ENCODE data around the gene MAPK11. TPM values are rescaled to one million over a fixed set of nuclear protein-coding genes. Genes with fewer than 3 reads are reported as not detected.

MAPK11 gene
- total RNA-seq, 1 experiment from 2014 or later, result 5.5 TPM

DNA sequence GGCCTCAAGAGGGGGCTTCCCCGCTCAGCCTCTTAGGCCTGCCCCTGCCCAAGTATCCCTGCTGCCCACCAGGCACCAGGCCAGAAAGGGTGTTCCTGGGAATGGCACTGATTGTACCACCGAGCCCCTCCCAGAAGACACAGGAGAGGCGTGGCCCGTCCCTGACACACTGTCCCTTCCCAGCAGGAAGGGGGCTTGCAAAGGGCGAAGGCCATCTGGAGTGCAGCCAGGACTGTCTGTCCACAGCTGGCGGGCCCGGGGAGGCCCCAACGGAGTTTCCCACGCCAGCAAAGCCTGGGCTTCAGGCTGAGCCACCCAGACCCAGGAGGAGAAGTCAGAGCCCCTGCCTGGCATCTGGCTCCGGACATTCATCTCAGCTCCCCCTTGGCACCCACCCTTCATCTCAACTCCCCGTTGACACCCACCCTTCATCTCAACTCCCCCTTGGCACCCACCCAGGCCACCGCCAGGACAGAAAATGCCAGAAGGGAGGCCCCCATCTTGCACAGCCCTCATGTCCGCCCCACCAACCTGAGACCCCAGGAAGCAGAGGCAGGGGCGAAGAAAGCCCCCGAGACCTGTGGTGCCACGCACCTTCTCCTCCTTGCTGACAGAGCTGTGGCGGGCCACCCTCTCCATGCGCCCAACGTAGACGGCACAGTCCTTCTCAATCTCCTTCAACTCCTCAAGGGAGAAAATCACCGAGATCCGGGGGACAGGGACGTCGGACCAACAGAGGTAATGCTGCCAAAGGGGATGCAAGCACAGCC, 44.8 kb downstream of the MAPK11 start:
- H2AFZ ChIP-seq, result no peak overlapping the region
- peaks cover 22% of the 10 kb centered on the region for H3K36me3 ChIP-seq (ENCODE audit: low read depth)
- no peaks in the 10 kb centered on the region for H3K9me2 ChIP-seq (ENCODE audit: insufficient read depth)
- H3K4me3 ChIP-seq, result no peak overlapping the region
- no peaks in the 10 kb centered on the region for H3K79me2 ChIP-seq (ENCODE audit: low read depth)
- ChIA-PET POLR2A (ENCODE audit: unreplicated experiment) (no interaction called here), CTCF (no interaction called here)
- no peaks in the 10 kb centered on the region for H3K9me3 ChIP-seq (ENCODE audit: insufficient read depth, low read depth)
- H3K4me1 ChIP-seq (replicated peaks; ENCODE audit: insufficient read depth), result no peaks in the 10 kb centered on the region
- no peaks in the 10 kb centered on the region for H3K27me3 ChIP-seq (ENCODE audit: insufficient read depth, low read depth)
- peaks cover 3% of the 10 kb centered on the region; the same call in 1 of the 2 replicates for H3F3A ChIP-seq (ENCODE audit: insufficient read depth, low read depth)
- TF ChIP-seq, protein P1, sequence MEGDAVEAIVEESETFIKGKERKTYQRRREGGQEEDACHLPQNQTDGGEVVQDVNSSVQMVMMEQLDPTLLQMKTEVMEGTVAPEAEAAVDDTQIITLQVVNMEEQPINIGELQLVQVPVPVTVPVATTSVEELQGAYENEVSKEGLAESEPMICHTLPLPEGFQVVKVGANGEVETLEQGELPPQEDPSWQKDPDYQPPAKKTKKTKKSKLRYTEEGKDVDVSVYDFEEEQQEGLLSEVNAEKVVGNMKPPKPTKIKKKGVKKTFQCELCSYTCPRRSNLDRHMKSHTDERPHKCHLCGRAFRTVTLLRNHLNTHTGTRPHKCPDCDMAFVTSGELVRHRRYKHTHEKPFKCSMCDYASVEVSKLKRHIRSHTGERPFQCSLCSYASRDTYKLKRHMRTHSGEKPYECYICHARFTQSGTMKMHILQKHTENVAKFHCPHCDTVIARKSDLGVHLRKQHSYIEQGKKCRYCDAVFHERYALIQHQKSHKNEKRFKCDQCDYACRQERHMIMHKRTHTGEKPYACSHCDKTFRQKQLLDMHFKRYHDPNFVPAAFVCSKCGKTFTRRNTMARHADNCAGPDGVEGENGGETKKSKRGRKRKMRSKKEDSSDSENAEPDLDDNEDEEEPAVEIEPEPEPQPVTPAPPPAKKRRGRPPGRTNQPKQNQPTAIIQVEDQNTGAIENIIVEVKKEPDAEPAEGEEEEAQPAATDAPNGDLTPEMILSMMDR (conservative IDR thresholded peaks at IDR 0.05), result no peak
- TF ChIP-seq EZH2 (IDR thresholded peaks at IDR 0.05; ENCODE audit: low read depth), result no peak
- no peak for DNase-seq
- no TSS peak for BruUV-seq (replicated peaks)
- H4K20me1 ChIP-seq (ENCODE audit: insufficient read depth), result peaks cover 45% of the 10 kb centered on the region
- intact Hi-C loops (cut with micrococcal nuclease; ENCODE audit: unreplicated experiment), result no loop called here
- H3K4me2 ChIP-seq, result no peak overlapping the region
- no peak overlapping the region for H3K27ac ChIP-seq

DNA sequence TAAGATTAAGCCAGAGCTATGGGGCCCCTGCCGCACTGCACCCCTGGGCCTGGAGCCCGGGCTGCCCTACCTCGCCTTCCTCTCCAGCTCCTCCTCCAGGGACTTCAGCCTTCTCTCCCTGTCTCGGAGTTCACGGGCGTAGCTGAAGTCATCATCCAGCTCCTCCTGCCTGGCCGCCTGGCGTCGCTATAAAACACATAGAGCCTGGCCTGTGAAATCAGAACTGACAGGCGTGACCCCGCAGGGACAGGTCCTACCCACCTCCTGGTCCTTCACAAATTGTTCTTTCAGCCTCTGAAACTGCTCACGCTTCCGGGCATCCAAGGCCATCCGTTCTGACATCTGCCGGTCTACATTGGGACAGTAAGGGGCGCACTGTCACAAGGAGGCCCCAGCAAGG, 46.1 kb downstream of the MAPK11 start:
- TF ChIP-seq, protein P1 (conservative IDR thresholded peaks at IDR 0.05), result no peak
- no peak for TF ChIP-seq EZH2 (IDR thresholded peaks at IDR 0.05; ENCODE audit: low read depth)
- H4K20me1 ChIP-seq (ENCODE audit: insufficient read depth), result peaks cover 45% of the 10 kb centered on the region
- no TSS peak for BruUV-seq (replicated peaks)
- ChIA-PET POLR2A (ENCODE audit: unreplicated experiment) (no interaction called here), CTCF (no interaction called here)
- no peaks in the 10 kb centered on the region for H3K27me3 ChIP-seq (ENCODE audit: insufficient read depth, low read depth)
- H3K4me3 ChIP-seq, result no peak overlapping the region
- no peaks in the 10 kb centered on the region for H3K9me3 ChIP-seq (ENCODE audit: insufficient read depth, low read depth)
- H3K79me2 ChIP-seq (ENCODE audit: low read depth), result no peaks in the 10 kb centered on the region
- intact Hi-C loops (cut with micrococcal nuclease; ENCODE audit: unreplicated experiment), result no loop called here
- no peak overlapping the region for H3K4me2 ChIP-seq
- no peak for DNase-seq
- peaks cover 22% of the 10 kb centered on the region for H3K36me3 ChIP-seq (ENCODE audit: low read depth)
- H2AFZ ChIP-seq, result no peak overlapping the region
- H3K27ac ChIP-seq, result no peak overlapping the region
- H3F3A ChIP-seq (ENCODE audit: insufficient read depth, low read depth), result peaks cover 3% of the 10 kb centered on the region; the same call in 1 of the 2 replicates
- H3K9me2 ChIP-seq (ENCODE audit: insufficient read depth), result no peaks in the 10 kb centered on the region
- no peaks in the 10 kb centered on the region for H3K4me1 ChIP-seq (replicated peaks; ENCODE audit: insufficient read depth)

DNA sequence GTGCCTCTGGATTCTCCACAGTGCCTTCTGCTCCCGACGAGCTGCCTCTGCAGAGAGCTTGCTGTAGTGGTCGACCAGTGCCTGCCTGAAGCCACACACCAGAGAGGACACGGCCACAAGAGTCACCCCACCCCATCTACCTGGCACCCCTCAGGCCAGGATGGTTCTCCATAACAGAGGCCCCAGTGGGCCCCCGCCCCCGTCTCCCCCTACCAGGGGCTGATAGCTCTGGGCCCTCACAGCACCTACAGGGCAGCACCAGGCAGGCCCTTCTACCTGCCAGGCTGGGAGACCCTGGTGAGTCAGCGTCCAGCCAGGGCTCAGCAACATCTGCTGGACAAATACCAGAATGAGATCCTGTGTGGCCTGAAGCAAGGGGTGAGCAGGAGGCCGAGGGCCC, 47.7 kb downstream of the MAPK11 start:
- H3K36me3 ChIP-seq (ENCODE audit: low read depth), result peaks cover 31% of the 10 kb centered on the region
- TF ChIP-seq, protein P1 (conservative IDR thresholded peaks at IDR 0.05), result no peak
- H2AFZ ChIP-seq, result no peak overlapping the region
- CTCF ChIA-PET, result no interaction called here
- POLR2A ChIA-PET (ENCODE audit: unreplicated experiment), result no interaction called here
- no peak overlapping the region for H3K4me2 ChIP-seq
- peaks cover 15% of the 10 kb centered on the region; the same call in 1 of the 2 replicates for H3F3A ChIP-seq (ENCODE audit: insufficient read depth, low read depth)
- no peaks in the 10 kb centered on the region for H3K79me2 ChIP-seq (ENCODE audit: low read depth)
- DNase-seq, result no peak
- H3K4me3 ChIP-seq, result no peak overlapping the region
- intact Hi-C loops (cut with micrococcal nuclease; ENCODE audit: unreplicated experiment), result no loop called here
- no peak overlapping the region for H3K27ac ChIP-seq
- H3K27me3 ChIP-seq (ENCODE audit: insufficient read depth, low read depth), result no peaks in the 10 kb centered on the region
- no peaks in the 10 kb centered on the region for H3K9me2 ChIP-seq (ENCODE audit: insufficient read depth)
- H4K20me1 ChIP-seq (ENCODE audit: insufficient read depth), result peaks cover 56% of the 10 kb centered on the region
- no TSS peak for BruUV-seq (replicated peaks)
- H3K4me1 ChIP-seq (replicated peaks; ENCODE audit: insufficient read depth), result no peaks in the 10 kb centered on the region
- no peaks in the 10 kb centered on the region for H3K9me3 ChIP-seq (ENCODE audit: insufficient read depth, low read depth)

Data from PC-9 (cell line).